CD4-positive, alpha-beta T cell (primary cell): ENCODE results near the gene INPP4B. TPM values are rescaled to one million over a fixed set of nuclear protein-coding genes. Genes with fewer than 3 reads are reported as not detected.

Experiments
- ATAC-seq: fragments of 200-7000 bp; cut with Tn5 transposase; one replicate; pipeline ENCODE4 v1.10.0; 2022; ENCODE audit warnings: mild to moderate bottlenecking; ENCODE audit not compliant: poor library complexity
- CTCF ChIA-PET: fragments of 350-600 bp; sonication (Branson Sonifier 250); formaldehyde crosslinking; loops from one replicate; lab custom pipeline; 2021; ENCODE audit warnings: antibody characterized with exemption, inconsistent platforms; lab: Charles Lee
- POLR2A ChIA-PET: fragments of 350-600 bp; sonication (Branson Sonifier 250); formaldehyde crosslinking; loops from one replicate; lab custom pipeline; 2021; ENCODE audit warnings: antibody characterized with exemption, inconsistent platforms; lab: Charles Lee
- DNase-seq, 14 experiments: peaks; one replicate each; pipeline ENCODE4 v3.0.0-alpha.2; 2013 to 2020; ENCODE audit warnings: mixed read lengths in 2 of 14
- H3K27ac ChIP-seq, 2 donors: one replicate each; pipeline versions ENCODE4 v1.5.1 to v1.7.0; 2013; ENCODE audit warnings: low read length in 2 of 2, low read depth in 1 of 2, mild to moderate bottlenecking in 1 of 2
- H3K27me3 ChIP-seq, 2 experiments: 1 replicate in 1 of 2; 2 replicates in 1 of 2; pipeline versions ENCODE4 v1.6.1 to v1.7.0; 2013; ENCODE audit warnings: low read length in 2 of 2, control low read depth in 1 of 2, mild to moderate bottlenecking in 1 of 2, moderate library complexity in 1 of 2; ENCODE audit not compliant: insufficient read depth in 2 of 2, control insufficient read depth in 1 of 2
- H3K36me3 ChIP-seq: one replicate; pipeline ENCODE4 v1.6.1; 2013; ENCODE audit warnings: low read length, control low read depth; ENCODE audit not compliant: insufficient read depth
- H3K4me1 ChIP-seq: one replicate; pipeline ENCODE4 v1.6.1; 2013; ENCODE audit warnings: low read length, control low read depth; ENCODE audit not compliant: insufficient read depth
- H3K4me3 ChIP-seq: one replicate; pipeline ENCODE4 v1.5.1; 2013; ENCODE audit warnings: mild to moderate bottlenecking, low read length, moderate library complexity
- H3K9me3 ChIP-seq, 2 experiments: 1 replicate in 1 of 2; 2 replicates in 1 of 2; pipeline versions ENCODE4 v1.6.1 to v1.7.0; 2013; ENCODE audit warnings: low read length in 2 of 2, mild to moderate bottlenecking in 2 of 2, control low read depth in 1 of 2, moderate library complexity in 1 of 2; ENCODE audit not compliant: control insufficient read depth in 1 of 2, insufficient read depth in 1 of 2
- H3K27ac Mint-ChIP-seq: one replicate; pipeline ENCODE4 v1.8.0; 2020; ENCODE audit warnings: mixed read lengths
- H3K27me3 Mint-ChIP-seq: one replicate; pipeline ENCODE4 v1.8.0; 2021; ENCODE audit warnings: mixed read lengths
- H3K36me3 Mint-ChIP-seq: one replicate; pipeline ENCODE4 v1.8.0; 2021; ENCODE audit warnings: low read depth, mixed read lengths
- H3K4me1 Mint-ChIP-seq: one replicate; pipeline ENCODE4 v1.8.0; 2021; ENCODE audit warnings: low read depth, mixed read lengths
- H3K4me3 Mint-ChIP-seq: one replicate; pipeline ENCODE4 v1.8.0; 2020; ENCODE audit warnings: mild to moderate bottlenecking, mixed read lengths
- H3K9me3 Mint-ChIP-seq: one replicate; pipeline ENCODE4 v1.8.0; 2020; ENCODE audit warnings: mixed read lengths
- intact Hi-C, 2 experiments: fragments of 100-400 bp; cut with DNase I in 1 of 2; cut with micrococcal nuclease in 1 of 2; formaldehyde crosslinking; loops; one replicate each; pipeline versions ENCODE4 v1.15.1 to v1.9.0; 2023 to 2025; cut with DNase I, micrococcal nuclease
- total RNA-seq, 174 experiments: library from RNA in 2 of 174; stranded (reverse) in 2 of 174; gene quantifications; one replicate each; pipeline ENCODE4 v1.2.3 and lab custom pipeline; 2021 to 2026
- TF ChIP-seq, protein P1 (sequence below): fragments of 200-600 bp; IDR thresholded peaks from one replicate; pipeline ENCODE4 v1.8.0; 2022; ENCODE audit warnings: antibody characterized with exemption, mild to moderate bottlenecking

Gene INPP4B
- total RNA-seq, 2 experiments from 2014 or later, result 50.7 to 53.8 TPM

- DNase-seq (no peak), ATAC-seq (no peak)
- H3K27me3 ChIP-seq, result no peaks in the 10 kb centered on the region
- Mint-ChIP-seq H3K27me3 (no peaks in the 10 kb centered on the region), H3K27ac (peak overlapping the region; percentile 59), H3K4me3 (no peak overlapping the region), H3K9me3 (peaks cover 2% of the 10 kb centered on the region), H3K4me1 (peaks cover 66% of the 10 kb centered on the region), H3K36me3 (no peaks in the 10 kb centered on the region)
- ChIA-PET POLR2A (interaction anchor here (0.9 to 1.2 kb wide), 6 partner anchors 8 to 64 kb away, joined by 3 to 4 read pairs (median 3); no protein-coding TSS in a partner anchor), CTCF (interaction anchor here (0.8 to 1.4 kb wide), 3 partner anchors 47 to 153 kb away, joined by 3 to 5 read pairs (median 4); no protein-coding TSS in a partner anchor)
- peaks cover 19% of the 10 kb centered on the region for H3K4me1 ChIP-seq
- TF ChIP-seq, protein P1, sequence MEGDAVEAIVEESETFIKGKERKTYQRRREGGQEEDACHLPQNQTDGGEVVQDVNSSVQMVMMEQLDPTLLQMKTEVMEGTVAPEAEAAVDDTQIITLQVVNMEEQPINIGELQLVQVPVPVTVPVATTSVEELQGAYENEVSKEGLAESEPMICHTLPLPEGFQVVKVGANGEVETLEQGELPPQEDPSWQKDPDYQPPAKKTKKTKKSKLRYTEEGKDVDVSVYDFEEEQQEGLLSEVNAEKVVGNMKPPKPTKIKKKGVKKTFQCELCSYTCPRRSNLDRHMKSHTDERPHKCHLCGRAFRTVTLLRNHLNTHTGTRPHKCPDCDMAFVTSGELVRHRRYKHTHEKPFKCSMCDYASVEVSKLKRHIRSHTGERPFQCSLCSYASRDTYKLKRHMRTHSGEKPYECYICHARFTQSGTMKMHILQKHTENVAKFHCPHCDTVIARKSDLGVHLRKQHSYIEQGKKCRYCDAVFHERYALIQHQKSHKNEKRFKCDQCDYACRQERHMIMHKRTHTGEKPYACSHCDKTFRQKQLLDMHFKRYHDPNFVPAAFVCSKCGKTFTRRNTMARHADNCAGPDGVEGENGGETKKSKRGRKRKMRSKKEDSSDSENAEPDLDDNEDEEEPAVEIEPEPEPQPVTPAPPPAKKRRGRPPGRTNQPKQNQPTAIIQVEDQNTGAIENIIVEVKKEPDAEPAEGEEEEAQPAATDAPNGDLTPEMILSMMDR, result no peak
- no peaks in the 10 kb centered on the region for H3K36me3 ChIP-seq
- no peak overlapping the region for H3K27ac ChIP-seq
- intact Hi-C loops, result no loop called here
- H3K4me3 ChIP-seq, result no peak overlapping the region
- no peaks in the 10 kb centered on the region for H3K9me3 ChIP-seq
Measured at GRCh38 chr4:142414366-142414990, 431.6 kb downstream of the INPP4B start.

- H3K4me3 Mint-ChIP-seq, result no peak overlapping the region
- Histone ChIP-seq H3K4me3 (no peak overlapping the region), H3K9me3 (no peaks in the 10 kb centered on the region), H3K27me3 (no peaks in the 10 kb centered on the region), H3K4me1 (peaks cover 25% of the 10 kb centered on the region), H3K36me3 (no peaks in the 10 kb centered on the region), H3K27ac (no peak overlapping the region)
- no peaks in the 10 kb centered on the region for H3K36me3 Mint-ChIP-seq
- DNase-seq (no peak), ATAC-seq (no peak)
- TF ChIP-seq, protein P1, result no peak
- H3K27me3 Mint-ChIP-seq, result no peaks in the 10 kb centered on the region
- peaks cover 2% of the 10 kb centered on the region for H3K9me3 Mint-ChIP-seq
- intact Hi-C loops, result no loop called here
- POLR2A ChIA-PET, result interaction anchor here (0.9 to 1.2 kb wide), 4 partner anchors 12 to 63 kb away, joined by 3 to 4 read pairs (median 4); no protein-coding TSS in a partner anchor
- CTCF ChIA-PET, result interaction anchor here (0.5 to 1.4 kb wide), 3 partner anchors 55 to 130 kb away, joined by 3 to 4 read pairs (median 3); no protein-coding TSS in a partner anchor
- peak overlapping the region; percentile 29 for H3K27ac Mint-ChIP-seq
- H3K4me1 Mint-ChIP-seq, result peaks cover 73% of the 10 kb centered on the region
Measured at GRCh38 chr4:142413485-142413884, 432.6 kb downstream of the INPP4B start.

- Mint-ChIP-seq H3K9me3 (peaks cover 2% of the 10 kb centered on the region), H3K27ac (no peak overlapping the region), H3K4me1 (peaks cover 76% of the 10 kb centered on the region), H3K4me3 (no peak overlapping the region), H3K36me3 (no peaks in the 10 kb centered on the region), H3K27me3 (no peaks in the 10 kb centered on the region)
- Histone ChIP-seq H3K27ac (no peak overlapping the region), H3K9me3 (no peaks in the 10 kb centered on the region), H3K27me3 (no peaks in the 10 kb centered on the region), H3K36me3 (no peaks in the 10 kb centered on the region), H3K4me1 (peaks cover 26% of the 10 kb centered on the region), H3K4me3 (no peak overlapping the region)
- ChIA-PET POLR2A (interaction anchor here (0.7 kb wide), 1 partner anchor 57 kb away, joined by 3 read pairs; no protein-coding TSS in a partner anchor), CTCF (interaction anchor here (1.0 to 1.1 kb wide), 2 partner anchors 55 to 59 kb away, joined by 3 read pairs; no protein-coding TSS in a partner anchor)
- intact Hi-C loops, result no loop called here
- DNase-seq, result no peak
- TF ChIP-seq, protein P1, result no peak
- ATAC-seq, result no peak
Measured at GRCh38 chr4:142411993-142412392, 434.1 kb downstream of the INPP4B start.
